Activated gamma-delta T cell treated with Interleukin-2 at 50 U/mL for 16 hours (primary cell): ENCODE data around the gene DSTN.

Experiments
- DNase-seq: peaks from one replicate; pipeline ENCODE4 v3.0.0-alpha.2; 2020

DSTN gene

GRCh38 chr20:17584689-17585088, 14.8 kb downstream of the DSTN start:
- DNase-seq, result no peak

GRCh38 chr20:17586250-17586649, 16.4 kb downstream of the DSTN start:
- DNase-seq, result no peak

- no peak for DNase-seq
These were observed 17.3 kb downstream of the DSTN start for GRCh38 chr20:17587148-17587547.

- no peak for DNase-seq
These were observed 17.9 kb downstream of the DSTN start for GRCh38 chr20:17587824-17588223.

GRCh38 chr20:17589161-17589834, 19.4 kb downstream of the DSTN start:
- DNase-seq, result no peak

GRCh38 chr20:17590245-17590644, 20.4 kb downstream of the DSTN start:
- DNase-seq, result no peak

GRCh38 chr20:17593902-17594301, 24.0 kb downstream of the DSTN start:
- DNase-seq, result no peak

- DNase-seq, result no peak
These were observed 24.6 kb downstream of the DSTN start for GRCh38 chr20:17594443-17594842.

- DNase-seq, result no peak
These were observed 26.0 kb downstream of the DSTN start for GRCh38 chr20:17595856-17596255.

- DNase-seq, result no peak
These were observed 28.2 kb downstream of the DSTN start for GRCh38 chr20:17598013-17598550.

GRCh38 chr20:17601957-17602356, 32.1 kb downstream of the DSTN start:
- DNase-seq, result no peak

GRCh38 chr20:17602493-17602892, 32.6 kb downstream of the DSTN start:
- no peak for DNase-seq

- DNase-seq, result no peak
These were observed 35.3 kb downstream of the DSTN start for GRCh38 chr20:17605131-17605660.

GRCh38 chr20:17606001-17606400, 36.1 kb downstream of the DSTN start:
- DNase-seq, result no peak

- DNase-seq, result no peak
These were observed 39.0 kb downstream of the DSTN start for GRCh38 chr20:17608701-17609497.

- no peak for DNase-seq
These were observed 40.0 kb downstream of the DSTN start for GRCh38 chr20:17609811-17610377.

GRCh38 chr20:17610566-17611289, 40.9 kb downstream of the DSTN start:
- DNase-seq, result peak; percentile 57

GRCh38 chr20:17611290-17611539, 41.3 kb downstream of the DSTN start:
- DNase-seq, result no peak

- DNase-seq, result no peak
These were observed 41.8 kb downstream of the DSTN start for GRCh38 chr20:17611540-17612286.

- DNase-seq, result peak; percentile 63
These were observed 42.6 kb downstream of the DSTN start for GRCh38 chr20:17612287-17612991.

GRCh38 chr20:17612992-17613327, 43.1 kb downstream of the DSTN start:
- no peak for DNase-seq
